ENCODE results near the gene TEF.

TEF gene, protein sequence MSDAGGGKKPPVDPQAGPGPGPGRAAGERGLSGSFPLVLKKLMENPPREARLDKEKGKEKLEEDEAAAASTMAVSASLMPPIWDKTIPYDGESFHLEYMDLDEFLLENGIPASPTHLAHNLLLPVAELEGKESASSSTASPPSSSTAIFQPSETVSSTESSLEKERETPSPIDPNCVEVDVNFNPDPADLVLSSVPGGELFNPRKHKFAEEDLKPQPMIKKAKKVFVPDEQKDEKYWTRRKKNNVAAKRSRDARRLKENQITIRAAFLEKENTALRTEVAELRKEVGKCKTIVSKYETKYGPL

DNA sequence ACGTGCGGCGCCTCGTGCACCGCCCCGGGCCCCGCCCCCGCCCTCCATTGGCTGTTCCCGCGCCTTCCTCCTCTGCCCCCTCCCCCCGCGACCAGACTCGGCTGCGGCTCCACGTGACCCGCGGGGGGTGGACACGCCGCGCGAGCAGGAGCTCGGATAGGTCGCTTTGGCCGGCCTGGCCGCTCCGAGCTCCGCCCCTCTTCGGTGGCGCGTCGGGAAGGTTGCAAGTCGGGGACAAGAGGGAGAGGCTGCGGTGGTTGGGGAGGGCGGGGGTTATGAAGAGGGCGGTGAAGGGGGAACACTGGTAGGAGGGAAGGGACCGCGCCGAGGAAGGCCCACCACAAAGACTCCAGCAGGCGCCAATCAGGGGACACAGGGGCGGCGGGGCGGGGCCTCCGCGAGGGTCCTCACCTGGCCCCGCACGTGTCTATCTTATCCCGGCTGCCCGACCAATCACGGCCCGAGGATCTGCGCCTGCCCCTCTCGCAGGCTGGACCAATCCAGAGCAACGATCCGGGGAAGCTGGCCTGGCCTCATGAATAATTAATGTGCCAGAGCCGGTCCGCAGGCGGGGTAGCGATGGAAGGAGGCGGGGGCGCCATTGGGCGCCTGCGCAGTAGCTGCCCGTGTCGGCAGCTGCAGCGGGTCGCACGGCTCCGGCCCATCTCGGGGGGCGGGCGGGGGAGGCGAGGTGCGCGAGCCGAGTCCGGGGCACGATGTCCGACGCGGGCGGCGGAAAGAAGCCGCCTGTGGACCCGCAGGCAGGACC, at the start of gene TEF:
Gene TEF, plus strand, starts transcription at position 614 of the 769 bp plus-strand sequence. Its CDS starts 103 bp downstream, at position 717.
- no peaks in the 10 kb centered on the region for H4K20me1 ChIP-seq (ENCODE audit: insufficient read depth, low read length)
- H3K36me3 ChIP-seq (replicated peaks; ENCODE audit: low read depth, low read length), result no peaks in the 10 kb centered on the region
- H3K9me3 ChIP-seq (ENCODE audit: insufficient read depth, low read length), result no peaks in the 10 kb centered on the region
- H3K79me2 ChIP-seq (ENCODE audit: low read length), result peaks cover 11% of the 10 kb centered on the region; the same call in 1 of the 2 replicates
- H3K9ac ChIP-seq (ENCODE audit: low read length), result peak within 1 kb of the TSS; percentile 88
- H3K27ac ChIP-seq (ENCODE audit: low read length), result peak within 1 kb of the TSS; percentile 81
- TF ChIP-seq EZH2phosphoT487 (IDR thresholded peaks at IDR 0.05; ENCODE audit: low read depth), result no peak
- TF ChIP-seq, protein P1, sequence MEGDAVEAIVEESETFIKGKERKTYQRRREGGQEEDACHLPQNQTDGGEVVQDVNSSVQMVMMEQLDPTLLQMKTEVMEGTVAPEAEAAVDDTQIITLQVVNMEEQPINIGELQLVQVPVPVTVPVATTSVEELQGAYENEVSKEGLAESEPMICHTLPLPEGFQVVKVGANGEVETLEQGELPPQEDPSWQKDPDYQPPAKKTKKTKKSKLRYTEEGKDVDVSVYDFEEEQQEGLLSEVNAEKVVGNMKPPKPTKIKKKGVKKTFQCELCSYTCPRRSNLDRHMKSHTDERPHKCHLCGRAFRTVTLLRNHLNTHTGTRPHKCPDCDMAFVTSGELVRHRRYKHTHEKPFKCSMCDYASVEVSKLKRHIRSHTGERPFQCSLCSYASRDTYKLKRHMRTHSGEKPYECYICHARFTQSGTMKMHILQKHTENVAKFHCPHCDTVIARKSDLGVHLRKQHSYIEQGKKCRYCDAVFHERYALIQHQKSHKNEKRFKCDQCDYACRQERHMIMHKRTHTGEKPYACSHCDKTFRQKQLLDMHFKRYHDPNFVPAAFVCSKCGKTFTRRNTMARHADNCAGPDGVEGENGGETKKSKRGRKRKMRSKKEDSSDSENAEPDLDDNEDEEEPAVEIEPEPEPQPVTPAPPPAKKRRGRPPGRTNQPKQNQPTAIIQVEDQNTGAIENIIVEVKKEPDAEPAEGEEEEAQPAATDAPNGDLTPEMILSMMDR (IDR thresholded peaks at IDR 0.05; ENCODE audit: low read depth, low read length), result no peak
- peaks cover 19% of the 10 kb centered on the region for H3K4me1 ChIP-seq (ENCODE audit: low read length)
- peak within 1 kb of the TSS; percentile 79 for H3K4me3 ChIP-seq (ENCODE audit: low read length)
- no peaks in the 10 kb centered on the region for H3K27me3 ChIP-seq (ENCODE audit: low read depth, low read length)
- peak within 1 kb of the TSS; percentile 86 for H3K4me2 ChIP-seq (ENCODE audit: low read length)
- peak within 1 kb of the TSS; percentile 85 for H2AFZ ChIP-seq (ENCODE audit: low read depth, low read length)

DNA sequence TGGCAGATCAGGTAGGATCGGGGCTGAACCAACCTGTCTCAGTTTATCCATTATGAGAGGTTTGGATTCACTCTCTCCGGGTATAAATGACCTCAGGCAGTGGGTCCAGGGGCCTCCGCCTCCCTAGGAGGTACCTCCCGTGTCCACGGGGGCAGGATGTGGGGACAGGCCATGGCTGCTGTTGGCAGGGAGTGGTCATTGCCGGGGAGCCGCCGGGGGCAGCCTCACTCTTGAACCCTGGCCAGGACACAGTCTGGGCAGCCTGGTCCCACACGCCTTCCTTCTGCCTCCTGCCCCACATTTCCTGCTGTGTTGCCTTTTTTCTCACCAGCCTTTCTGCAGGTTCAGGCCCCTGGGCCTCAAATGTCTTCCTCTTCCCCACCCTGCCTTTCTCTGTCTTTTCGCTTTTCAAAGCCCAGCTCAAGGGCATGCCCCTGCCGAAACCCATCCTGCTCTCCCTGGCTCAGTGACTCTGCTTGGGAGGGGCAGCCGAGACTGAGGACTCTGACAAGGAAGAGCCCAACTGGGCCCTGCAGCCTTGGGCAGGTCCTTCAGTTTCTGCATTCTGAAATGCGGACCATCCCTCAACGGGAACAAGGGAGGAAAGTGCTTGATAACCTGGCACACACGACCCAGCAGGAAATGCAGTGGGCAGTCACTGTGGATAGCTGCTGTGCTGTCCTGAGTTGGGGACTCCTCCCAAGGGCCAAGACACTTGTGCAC, 49.4 kb upstream of the TEF start:
- no peaks in the 10 kb centered on the region for H3K27me3 ChIP-seq (ENCODE audit: low read depth, low read length)
- TF ChIP-seq EZH2phosphoT487 (IDR thresholded peaks at IDR 0.05; ENCODE audit: low read depth), result no peak
- TF ChIP-seq, protein P1 (IDR thresholded peaks at IDR 0.05; ENCODE audit: low read depth, low read length), result no peak
- no peak overlapping the region for H3K9ac ChIP-seq (ENCODE audit: low read length)
- no peak overlapping the region for H3K4me2 ChIP-seq (ENCODE audit: low read length)
- no peaks in the 10 kb centered on the region for H3K9me3 ChIP-seq (ENCODE audit: insufficient read depth, low read length)
- peaks cover 51% of the 10 kb centered on the region for H3K36me3 ChIP-seq (replicated peaks; ENCODE audit: low read depth, low read length)
- no peaks in the 10 kb centered on the region for H3K79me2 ChIP-seq (ENCODE audit: low read length)
- H4K20me1 ChIP-seq (ENCODE audit: insufficient read depth, low read length), result no peaks in the 10 kb centered on the region
- no peak overlapping the region for H3K27ac ChIP-seq (ENCODE audit: low read length)
- H2AFZ ChIP-seq (ENCODE audit: low read depth, low read length), result no peak overlapping the region
- H3K4me3 ChIP-seq (ENCODE audit: low read length), result no peak overlapping the region
- no peaks in the 10 kb centered on the region for H3K4me1 ChIP-seq (ENCODE audit: low read length)

DNA sequence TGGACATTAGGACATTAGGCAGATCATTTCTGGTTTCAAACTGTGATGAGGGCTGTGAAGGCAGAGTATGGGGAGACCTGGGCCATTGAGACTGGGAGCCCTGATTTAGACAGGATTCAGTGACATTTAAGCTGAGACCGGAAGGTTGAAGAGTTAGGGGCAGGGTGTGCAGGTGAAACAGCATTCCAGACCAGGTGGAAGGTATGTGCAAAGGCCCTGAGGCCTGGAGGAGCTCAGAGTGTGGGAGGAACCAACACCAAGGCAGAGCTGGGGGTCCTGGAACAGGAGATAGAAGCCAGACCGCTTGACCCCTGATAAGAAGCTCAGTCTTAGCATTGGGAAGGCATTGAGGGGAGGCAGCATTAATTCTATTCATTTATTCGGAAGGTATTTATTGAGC, 47.9 kb upstream of the TEF start:
- Histone ChIP-seq H2AFZ (ENCODE audit: low read depth, low read length) (no peak overlapping the region), H3K27me3 (ENCODE audit: low read depth, low read length) (no peaks in the 10 kb centered on the region), H3K9me3 (ENCODE audit: insufficient read depth, low read length) (no peaks in the 10 kb centered on the region), H3K79me2 (ENCODE audit: low read length) (no peaks in the 10 kb centered on the region), H3K4me3 (ENCODE audit: low read length) (no peak overlapping the region), H3K9ac (ENCODE audit: low read length) (no peak overlapping the region), H3K4me2 (ENCODE audit: low read length) (no peak overlapping the region), H3K36me3 (replicated peaks; ENCODE audit: low read depth, low read length) (peaks cover 46% of the 10 kb centered on the region), H3K4me1 (ENCODE audit: low read length) (no peaks in the 10 kb centered on the region), H3K27ac (ENCODE audit: low read length) (no peak overlapping the region), H4K20me1 (ENCODE audit: insufficient read depth, low read length) (no peaks in the 10 kb centered on the region)
- TF ChIP-seq EZH2phosphoT487 (IDR thresholded peaks at IDR 0.05; ENCODE audit: low read depth), result no peak
- TF ChIP-seq, protein P1 (IDR thresholded peaks at IDR 0.05; ENCODE audit: low read depth, low read length), result no peak

DNA sequence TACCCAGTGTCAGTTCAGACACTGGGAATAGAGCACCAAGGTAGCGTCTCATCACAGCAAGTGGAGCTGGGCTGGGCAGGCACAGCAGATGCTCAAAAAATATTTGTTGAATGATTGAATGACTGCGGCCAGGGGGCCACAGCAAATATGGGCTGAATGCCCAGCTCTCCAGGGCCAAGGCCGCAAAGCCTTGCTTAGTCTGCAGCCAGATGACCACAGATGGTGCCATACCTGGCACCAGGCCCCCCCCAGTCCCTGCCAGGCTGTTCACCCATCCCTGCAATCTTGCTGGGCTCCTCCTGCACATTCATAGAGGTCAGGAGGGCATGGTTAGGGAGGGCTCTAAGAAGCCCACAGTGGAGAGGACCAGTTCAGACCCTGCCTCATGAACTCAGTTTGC, 47.5 kb upstream of the TEF start:
- H3K36me3 ChIP-seq (replicated peaks; ENCODE audit: low read depth, low read length), result peaks cover 49% of the 10 kb centered on the region
- no peaks in the 10 kb centered on the region for H3K79me2 ChIP-seq (ENCODE audit: low read length)
- H3K4me1 ChIP-seq (ENCODE audit: low read length), result no peaks in the 10 kb centered on the region
- H3K27me3 ChIP-seq (ENCODE audit: low read depth, low read length), result no peaks in the 10 kb centered on the region
- no peak overlapping the region for H3K9ac ChIP-seq (ENCODE audit: low read length)
- H2AFZ ChIP-seq (ENCODE audit: low read depth, low read length), result no peak overlapping the region
- no peak overlapping the region for H3K4me2 ChIP-seq (ENCODE audit: low read length)
- no peak overlapping the region for H3K27ac ChIP-seq (ENCODE audit: low read length)
- H3K4me3 ChIP-seq (ENCODE audit: low read length), result no peak overlapping the region
- no peaks in the 10 kb centered on the region for H4K20me1 ChIP-seq (ENCODE audit: insufficient read depth, low read length)
- H3K9me3 ChIP-seq (ENCODE audit: insufficient read depth, low read length), result no peaks in the 10 kb centered on the region
- TF ChIP-seq, protein P1 (IDR thresholded peaks at IDR 0.05; ENCODE audit: low read depth, low read length), result no peak
- TF ChIP-seq EZH2phosphoT487 (IDR thresholded peaks at IDR 0.05; ENCODE audit: low read depth), result no peak

All from OCI-LY3 (cell line).